GM12873 (cell line): ENCODE measurements around the gene USP48.

Experiments used
- TF ChIP-seq, protein P1 (sequence below): IDR thresholded peaks from 2 replicates; pipeline ENCODE4 v1.5.1; 2012; ENCODE audit warnings: low read depth, mild to moderate bottlenecking, moderate library complexity, low read length, control low read depth; ENCODE audit not compliant: insufficient read depth; ENCODE audit errors: missing control alignments

The USP48 gene

DNA sequence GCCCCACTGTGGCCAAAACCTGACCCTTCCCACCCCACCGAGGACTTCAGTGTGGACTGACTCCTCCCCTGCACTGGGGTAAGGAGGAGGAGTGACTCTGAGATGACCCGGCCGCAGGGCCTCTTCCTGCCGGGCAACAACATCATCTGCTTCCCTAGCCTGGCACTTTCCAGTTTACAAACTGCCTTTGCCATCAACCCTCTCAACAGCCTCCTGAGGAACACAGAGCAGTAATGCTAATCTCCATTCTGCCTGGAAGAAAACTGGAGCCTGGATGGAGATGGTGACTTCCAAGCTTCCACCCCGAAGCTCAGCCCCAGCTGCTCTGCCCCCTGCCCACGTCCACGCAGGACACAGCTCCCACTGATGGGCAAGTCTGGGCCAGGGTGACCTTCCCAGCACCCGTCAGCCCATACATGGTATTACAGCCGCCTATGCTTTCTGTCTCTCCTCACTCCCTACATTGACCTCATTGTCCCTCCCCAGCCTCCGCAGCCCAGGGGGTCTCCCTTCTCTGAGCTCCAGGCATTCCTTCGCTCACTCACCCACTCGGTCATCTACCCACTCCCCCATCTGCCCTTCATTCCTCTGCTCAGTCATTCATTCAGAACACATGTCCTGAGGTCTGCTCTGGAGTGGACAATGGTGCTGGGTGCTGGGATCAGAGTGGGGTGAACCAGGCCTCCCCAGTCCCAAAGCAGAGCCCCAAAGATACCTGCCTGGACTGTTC is 148.0 kb downstream of the USP48 start:
- TF ChIP-seq, protein P1, sequence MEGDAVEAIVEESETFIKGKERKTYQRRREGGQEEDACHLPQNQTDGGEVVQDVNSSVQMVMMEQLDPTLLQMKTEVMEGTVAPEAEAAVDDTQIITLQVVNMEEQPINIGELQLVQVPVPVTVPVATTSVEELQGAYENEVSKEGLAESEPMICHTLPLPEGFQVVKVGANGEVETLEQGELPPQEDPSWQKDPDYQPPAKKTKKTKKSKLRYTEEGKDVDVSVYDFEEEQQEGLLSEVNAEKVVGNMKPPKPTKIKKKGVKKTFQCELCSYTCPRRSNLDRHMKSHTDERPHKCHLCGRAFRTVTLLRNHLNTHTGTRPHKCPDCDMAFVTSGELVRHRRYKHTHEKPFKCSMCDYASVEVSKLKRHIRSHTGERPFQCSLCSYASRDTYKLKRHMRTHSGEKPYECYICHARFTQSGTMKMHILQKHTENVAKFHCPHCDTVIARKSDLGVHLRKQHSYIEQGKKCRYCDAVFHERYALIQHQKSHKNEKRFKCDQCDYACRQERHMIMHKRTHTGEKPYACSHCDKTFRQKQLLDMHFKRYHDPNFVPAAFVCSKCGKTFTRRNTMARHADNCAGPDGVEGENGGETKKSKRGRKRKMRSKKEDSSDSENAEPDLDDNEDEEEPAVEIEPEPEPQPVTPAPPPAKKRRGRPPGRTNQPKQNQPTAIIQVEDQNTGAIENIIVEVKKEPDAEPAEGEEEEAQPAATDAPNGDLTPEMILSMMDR = no peak

DNA sequence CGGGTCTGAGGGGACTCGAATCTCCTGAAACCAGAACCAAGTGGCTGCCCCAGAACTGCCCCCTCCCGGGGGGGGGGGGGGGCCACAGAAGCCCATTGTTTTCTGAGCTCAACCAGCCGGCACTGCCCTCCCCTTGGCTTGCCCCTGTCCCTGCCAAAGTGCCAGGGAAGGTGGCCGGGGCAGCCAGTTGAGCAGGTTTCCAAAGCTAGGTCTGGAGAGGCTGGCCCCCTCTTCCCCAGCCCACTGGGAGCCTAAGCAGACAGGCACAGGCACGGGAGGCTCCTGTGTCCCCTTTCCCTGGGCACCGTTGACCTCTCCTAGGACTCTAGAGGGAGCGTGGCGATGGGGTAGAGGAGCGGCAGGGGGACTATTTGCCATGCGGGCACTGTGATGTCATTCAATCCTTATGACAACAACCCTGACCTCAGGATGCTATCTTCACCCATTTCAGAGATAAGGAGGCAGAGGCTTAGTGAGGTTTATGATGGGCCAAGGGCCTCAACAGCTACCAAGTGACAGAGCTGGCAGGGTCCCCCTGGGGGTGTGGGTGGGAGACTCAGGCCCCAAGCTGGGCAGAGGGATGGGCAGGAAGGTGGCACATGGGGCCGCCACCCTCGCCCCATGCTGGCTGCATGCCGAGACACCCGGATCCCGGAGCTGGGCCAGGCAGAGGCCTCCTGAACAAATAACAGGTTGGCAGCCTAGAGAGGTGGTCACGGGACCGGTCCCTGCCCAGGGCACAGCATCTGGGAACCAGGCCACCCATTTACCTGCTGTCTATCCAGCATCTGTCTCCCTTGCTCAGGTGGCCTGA is 148.8 kb downstream of the USP48 start:
- TF ChIP-seq, protein P1 = no peak

DNA sequence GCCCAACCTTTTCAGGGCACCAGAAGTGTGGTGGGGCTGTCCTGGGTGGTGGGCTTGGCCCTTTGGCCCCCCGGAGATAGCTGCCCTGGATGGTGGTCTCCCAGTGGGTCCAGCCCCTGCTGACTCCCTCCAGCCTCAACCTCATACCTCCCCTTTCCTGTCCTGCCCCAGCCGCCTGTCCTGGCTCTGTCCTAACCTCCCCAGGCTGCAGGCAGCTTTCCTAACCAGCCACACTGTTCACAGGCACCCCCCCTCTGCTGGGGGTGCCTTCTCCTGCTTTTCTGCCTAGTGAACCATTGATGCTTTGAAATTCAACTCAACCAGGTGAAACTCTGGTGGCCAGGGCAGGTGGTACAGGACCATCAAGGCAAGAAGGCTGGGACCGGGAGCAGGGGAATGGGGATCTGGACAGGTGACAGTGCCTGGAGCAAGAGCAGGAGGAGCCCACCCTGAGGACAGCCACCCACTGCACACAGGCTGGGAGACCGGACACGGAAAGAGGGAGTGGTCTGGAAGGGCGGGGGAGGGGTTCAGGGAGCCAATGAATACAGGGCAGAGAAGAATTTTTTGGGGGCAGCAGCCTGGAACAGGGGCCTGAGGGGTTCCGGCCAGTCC is 149.7 kb downstream of the USP48 start:
- TF ChIP-seq, protein P1 = no peak

DNA sequence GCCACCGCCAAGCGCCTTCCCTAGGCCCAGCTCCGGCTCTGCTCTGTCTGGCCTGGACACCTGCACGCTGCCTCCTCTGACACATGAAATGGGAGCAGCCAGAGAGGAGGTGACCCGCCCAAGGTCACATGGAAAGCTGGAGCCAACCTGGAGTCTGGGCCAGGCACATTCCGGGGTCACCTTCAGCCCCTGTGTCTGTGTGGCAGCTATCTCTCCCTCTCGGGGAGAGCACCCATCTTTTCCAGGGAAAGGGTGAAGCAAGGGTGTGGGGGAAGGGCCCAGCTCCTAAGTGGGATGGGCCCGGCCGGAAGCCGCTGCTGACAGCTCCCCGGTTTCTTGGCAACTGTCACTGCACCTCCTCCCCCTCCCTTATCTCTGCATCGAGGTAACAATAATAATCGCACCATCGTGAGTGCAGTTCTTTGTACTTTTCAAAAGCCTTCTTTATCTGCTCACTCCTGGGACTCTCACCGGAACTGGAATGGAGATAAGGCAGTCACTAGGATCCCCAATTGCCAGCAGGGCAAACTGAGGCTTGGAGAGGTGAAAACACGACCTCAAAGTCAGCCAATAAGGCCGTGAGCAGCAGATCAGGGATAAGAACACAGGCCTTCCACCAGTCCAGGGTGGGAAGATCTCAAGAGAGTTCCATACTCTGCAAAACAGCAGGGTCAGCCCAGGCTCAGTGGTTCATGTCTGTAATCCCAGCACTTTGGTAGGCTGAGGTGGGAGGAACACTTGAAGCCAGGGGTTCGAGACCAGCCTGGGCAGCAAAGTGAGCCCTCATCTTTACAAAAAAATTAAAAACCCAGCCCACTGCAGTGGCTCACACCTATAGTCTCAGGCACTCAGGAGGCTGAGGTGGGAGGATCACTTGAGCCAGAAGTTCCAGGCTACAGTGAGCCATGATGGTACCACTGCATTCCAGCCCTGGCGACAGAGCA is 150.7 kb downstream of the USP48 start:
- TF ChIP-seq, protein P1 = no peak

DNA sequence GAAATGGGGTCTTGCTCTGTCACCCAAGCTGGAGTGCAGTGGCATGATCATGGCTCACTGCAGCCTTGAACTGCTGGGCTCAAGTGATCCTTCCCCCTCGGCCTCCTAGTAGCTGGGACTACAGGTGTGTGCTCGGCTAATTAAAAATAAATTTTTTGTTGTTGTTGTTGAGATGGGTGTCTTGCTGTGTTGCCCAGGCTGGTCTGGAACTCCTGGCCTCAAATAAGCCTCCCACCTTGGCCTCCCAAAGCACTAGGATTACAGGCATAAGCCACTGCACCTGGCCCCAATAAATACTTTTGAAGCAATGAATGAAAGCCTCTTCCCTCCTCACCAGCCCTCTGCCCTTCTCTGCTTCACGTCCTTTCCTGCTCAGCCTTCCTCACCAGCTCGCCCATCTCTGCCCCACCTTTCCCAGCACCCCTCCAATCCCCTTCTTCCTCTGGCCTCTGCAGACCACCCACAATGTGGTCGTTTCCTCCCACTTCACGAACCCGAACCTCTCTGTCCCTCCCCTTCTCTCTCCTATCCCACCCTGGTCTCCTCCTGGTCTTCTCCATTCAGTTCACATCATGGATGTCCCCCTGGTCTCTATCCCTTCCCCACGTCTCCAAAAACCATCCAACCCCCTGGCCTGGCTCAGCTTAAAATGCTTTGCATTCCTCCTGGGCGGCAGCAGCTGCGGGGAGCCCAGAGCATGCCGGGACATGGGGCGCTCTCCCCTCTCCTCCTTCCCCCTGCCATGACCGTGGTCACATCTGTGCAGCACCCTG is 152.2 kb downstream of the USP48 start:
- TF ChIP-seq, protein P1 = no peak

DNA sequence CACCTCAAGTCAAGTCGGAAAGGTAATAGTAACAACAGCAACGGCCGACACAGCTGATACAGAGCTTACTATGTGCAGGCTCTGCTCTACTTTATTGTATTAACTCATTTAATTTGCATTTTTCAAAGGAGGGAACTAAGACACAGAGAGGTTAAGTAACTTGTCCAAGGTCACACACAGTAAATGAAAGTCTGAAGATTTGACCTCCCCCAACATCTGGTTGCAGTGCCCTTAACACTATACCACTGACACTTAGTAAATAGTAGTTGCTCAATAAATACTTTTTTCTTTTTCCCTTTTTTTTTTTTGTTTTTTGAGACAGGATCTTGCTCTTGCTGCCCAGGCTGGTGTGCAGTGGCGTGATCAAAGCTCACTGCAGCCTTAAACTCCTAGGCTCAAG is 153.0 kb downstream of the USP48 start:
- TF ChIP-seq, protein P1 = no peak
